BE2C (cell line): ENCODE results near the gene MRPL38.
A peak's percentile ranks its signal among the peaks of the same experiment; 100 is the strongest.

Experiments
- DNase-seq: peaks from one replicate; pipeline ENCODE4 v3.0.0-alpha.2; 2020
- H3K27me3 ChIP-seq: fragments of 250-450 bp; sonication (Bioruptor Pico); 2 replicates; pipeline ENCODE4 v1.5.1; 2020; ENCODE audit warnings: mild to moderate bottlenecking
- H3K36me3 ChIP-seq: fragments of 250-450 bp; sonication (Bioruptor Pico); 2 replicates; pipeline ENCODE4 v1.5.1; 2020; ENCODE audit warnings: mild to moderate bottlenecking
- H3K4me1 ChIP-seq: fragments of 250-450 bp; sonication (Bioruptor Pico); 2 replicates; pipeline ENCODE4 v1.5.1; 2020
- H3K4me3 ChIP-seq: 2 replicates; pipeline ENCODE4 v1.5.1; 2011; ENCODE audit warnings: low read depth, low read length
- H3K9me3 ChIP-seq: fragments of 250-450 bp; sonication (Bioruptor Pico); 2 replicates; pipeline ENCODE4 v1.5.1; 2020
- TF ChIP-seq, protein P1 (sequence below): IDR thresholded peaks from 2 replicates; pipeline ENCODE4 v1.5.1; 2012; ENCODE audit warnings: mild to moderate bottlenecking, low read depth, low read length

The MRPL38 gene

DNA sequence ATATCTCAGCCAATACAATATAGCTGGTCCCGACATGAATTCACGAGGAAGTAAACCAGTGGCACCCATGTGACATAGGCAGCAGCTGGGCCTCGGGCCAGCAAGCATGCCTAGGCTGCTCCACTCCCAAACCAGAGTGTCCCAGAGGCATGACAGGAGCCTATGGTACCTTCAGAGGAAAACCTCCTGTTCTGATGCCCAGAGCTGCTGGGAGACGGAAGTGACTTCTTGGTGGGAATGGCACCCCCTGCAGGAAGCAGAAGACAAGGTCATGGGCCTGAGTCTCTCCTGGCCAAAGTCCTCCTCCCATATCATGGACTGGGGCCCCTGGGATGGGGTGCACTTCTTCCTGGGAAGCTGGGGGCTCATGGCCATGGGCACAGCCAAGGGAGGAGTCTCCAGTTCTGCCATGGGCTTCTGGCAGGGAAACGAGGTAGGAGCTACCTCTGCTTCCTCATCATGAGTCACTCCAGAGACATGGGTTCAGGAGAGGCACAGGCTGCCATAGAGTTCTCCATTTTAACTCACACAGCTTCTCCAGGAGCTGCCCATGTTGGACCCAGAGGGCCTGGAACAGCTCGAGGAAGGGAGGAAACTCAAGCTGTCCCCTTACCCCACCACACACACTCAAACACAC lies 22.7 kb upstream of the MRPL38 start:
- DNase-seq = peak; percentile 46
- no peak overlapping the region for H3K4me3 ChIP-seq
- TF ChIP-seq, protein P1, sequence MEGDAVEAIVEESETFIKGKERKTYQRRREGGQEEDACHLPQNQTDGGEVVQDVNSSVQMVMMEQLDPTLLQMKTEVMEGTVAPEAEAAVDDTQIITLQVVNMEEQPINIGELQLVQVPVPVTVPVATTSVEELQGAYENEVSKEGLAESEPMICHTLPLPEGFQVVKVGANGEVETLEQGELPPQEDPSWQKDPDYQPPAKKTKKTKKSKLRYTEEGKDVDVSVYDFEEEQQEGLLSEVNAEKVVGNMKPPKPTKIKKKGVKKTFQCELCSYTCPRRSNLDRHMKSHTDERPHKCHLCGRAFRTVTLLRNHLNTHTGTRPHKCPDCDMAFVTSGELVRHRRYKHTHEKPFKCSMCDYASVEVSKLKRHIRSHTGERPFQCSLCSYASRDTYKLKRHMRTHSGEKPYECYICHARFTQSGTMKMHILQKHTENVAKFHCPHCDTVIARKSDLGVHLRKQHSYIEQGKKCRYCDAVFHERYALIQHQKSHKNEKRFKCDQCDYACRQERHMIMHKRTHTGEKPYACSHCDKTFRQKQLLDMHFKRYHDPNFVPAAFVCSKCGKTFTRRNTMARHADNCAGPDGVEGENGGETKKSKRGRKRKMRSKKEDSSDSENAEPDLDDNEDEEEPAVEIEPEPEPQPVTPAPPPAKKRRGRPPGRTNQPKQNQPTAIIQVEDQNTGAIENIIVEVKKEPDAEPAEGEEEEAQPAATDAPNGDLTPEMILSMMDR = peak; percentile 37; the same call in 1 of the 2 replicates
- H3K36me3 ChIP-seq = no peaks in the 10 kb centered on the region
- no peaks in the 10 kb centered on the region for H3K9me3 ChIP-seq
- H3K4me1 ChIP-seq = no peaks in the 10 kb centered on the region
- no peaks in the 10 kb centered on the region for H3K27me3 ChIP-seq

DNA sequence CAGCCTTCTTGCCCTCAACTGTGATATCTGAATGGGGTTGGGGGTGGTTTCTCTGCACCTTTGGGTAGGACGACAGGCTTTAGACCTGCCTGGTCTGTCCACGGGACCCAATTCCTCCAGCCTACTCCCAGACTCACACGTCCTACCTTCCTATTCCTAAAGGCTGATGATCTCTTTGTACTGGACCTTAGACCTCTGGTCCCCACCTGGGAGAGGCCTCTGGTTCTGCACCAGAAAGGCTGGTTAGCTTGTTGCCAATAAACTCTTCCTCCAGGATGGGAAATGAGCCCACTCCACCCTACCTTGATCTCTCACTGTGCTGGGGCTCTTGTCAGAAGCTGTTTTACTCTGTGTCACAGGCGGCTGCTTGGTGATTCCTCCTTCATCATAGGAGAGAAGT lies 21.8 kb upstream of the MRPL38 start:
- no peaks in the 10 kb centered on the region for H3K36me3 ChIP-seq
- H3K4me3 ChIP-seq = no peak overlapping the region
- DNase-seq = no peak
- no peaks in the 10 kb centered on the region for H3K27me3 ChIP-seq
- TF ChIP-seq, protein P1 = no peak
- no peaks in the 10 kb centered on the region for H3K4me1 ChIP-seq
- H3K9me3 ChIP-seq = no peaks in the 10 kb centered on the region

DNA sequence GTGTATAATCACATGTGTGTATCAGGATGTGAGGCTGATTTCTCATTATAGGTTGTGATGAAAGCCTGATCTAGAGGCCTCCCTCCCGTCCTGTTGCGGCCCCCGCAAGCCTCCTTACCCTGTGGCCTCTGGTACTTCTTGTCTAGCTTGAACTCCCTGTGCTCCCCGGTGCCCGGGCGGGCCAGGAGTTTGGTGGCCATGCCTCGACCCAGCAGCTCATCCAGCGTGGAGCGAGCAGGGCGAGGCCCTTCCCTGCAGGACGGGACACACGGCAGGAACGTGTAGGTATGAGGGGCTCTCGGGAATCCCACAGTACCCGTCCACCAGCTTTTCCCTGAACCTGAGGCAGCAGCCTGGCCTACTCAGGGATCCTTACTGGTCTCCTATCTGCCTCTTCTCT lies 21.2 kb upstream of the MRPL38 start:
- Histone ChIP-seq H3K9me3 (no peaks in the 10 kb centered on the region), H3K4me1 (no peaks in the 10 kb centered on the region), H3K36me3 (no peaks in the 10 kb centered on the region), H3K4me3 (no peak overlapping the region), H3K27me3 (no peaks in the 10 kb centered on the region)
- TF ChIP-seq, protein P1 = no peak
- no peak for DNase-seq

DNA sequence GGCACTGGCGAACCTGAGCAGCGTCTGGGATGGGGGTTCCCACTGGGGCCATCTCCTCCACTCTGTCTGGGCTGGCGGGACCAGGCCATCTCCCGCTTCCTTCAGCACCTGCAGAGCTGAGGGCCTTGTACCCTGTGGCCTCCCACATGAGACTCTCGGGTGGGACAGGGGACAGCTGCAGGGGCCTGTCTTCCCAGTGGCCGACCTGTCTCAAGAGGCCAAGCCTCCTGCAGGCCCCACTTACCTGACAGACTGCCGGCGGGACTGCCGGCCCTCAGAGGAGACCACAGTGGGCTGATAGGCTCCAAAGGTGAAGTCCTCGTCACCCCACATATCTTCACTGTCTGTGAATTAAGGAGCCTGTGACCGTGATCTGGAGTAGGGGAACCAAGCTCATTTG lies 20.4 kb upstream of the MRPL38 start:
- Histone ChIP-seq H3K9me3 (no peaks in the 10 kb centered on the region), H3K27me3 (no peaks in the 10 kb centered on the region), H3K36me3 (no peaks in the 10 kb centered on the region), H3K4me3 (no peak overlapping the region), H3K4me1 (no peaks in the 10 kb centered on the region)
- TF ChIP-seq, protein P1 = no peak
- no peak for DNase-seq

DNA sequence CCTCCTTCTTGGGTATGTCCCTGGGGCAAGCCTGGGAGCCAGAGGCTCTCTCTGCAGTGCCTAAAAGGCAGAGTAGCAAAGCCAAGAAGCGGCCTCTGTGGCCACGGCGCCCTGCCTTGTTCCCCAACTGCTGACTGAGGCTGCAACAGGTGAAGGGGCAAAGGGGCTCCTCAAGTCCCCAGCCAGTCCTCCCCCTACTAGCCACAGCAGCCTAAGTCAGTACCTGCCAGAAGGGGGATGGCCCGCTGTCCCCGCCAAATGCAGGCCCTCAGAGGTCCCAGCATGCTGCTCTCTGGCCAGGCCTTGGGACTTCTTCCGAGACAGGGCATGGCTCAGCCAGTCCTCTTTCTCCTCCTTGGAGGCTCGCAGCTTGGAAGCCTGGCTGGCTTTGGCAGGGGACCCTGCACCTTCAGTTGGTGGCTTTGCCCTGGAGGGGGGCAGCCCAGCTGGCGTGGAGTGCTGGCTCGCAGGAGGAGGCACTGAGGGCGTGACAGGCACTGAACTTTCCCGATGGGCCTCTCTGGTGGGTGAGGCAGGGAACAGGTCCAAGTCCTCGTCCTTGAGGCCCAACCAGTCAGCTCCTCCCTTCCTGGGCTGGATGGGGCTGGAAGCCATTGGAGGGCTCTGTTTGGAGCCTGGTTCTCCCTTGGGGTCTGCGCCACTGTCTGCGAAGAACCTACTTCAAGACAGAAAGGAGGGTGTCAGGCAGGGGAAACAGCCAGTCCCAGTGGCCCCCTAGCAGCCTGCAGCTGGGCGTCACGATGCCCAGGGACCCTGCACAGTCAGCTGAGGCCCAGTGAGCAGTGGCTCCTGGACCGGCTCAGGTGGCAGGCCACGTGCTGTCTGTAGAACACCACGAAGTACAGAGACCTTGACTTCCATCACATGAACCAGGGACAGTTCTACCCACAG lies 18.5 kb upstream of the MRPL38 start:
- Histone ChIP-seq H3K4me1 (no peaks in the 10 kb centered on the region), H3K36me3 (no peaks in the 10 kb centered on the region), H3K4me3 (no peak overlapping the region), H3K9me3 (no peaks in the 10 kb centered on the region), H3K27me3 (no peaks in the 10 kb centered on the region)
- TF ChIP-seq, protein P1 = no peak
- no peak for DNase-seq
